ENCODE results near the gene STAC2.

- TF ChIP-seq CHD4 (IDR thresholded peaks at IDR 0.05; ENCODE audit: borderline replicate concordance) = no peak
- TF ChIP-seq, protein P1, sequence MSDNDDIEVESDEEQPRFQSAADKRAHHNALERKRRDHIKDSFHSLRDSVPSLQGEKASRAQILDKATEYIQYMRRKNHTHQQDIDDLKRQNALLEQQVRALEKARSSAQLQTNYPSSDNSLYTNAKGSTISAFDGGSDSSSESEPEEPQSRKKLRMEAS (IDR thresholded peaks at IDR 0.05) = no peak
- TF ChIP-seq CTCF (IDR thresholded peaks at IDR 0.05) = no peak
- no peak for TF ChIP-seq USF2 (IDR thresholded peaks at IDR 0.05)
- no peak for TF ChIP-seq RCOR1 (IDR thresholded peaks at IDR 0.05; ENCODE audit: low read depth, low read length)
- TF ChIP-seq CBX2 (IDR thresholded peaks at IDR 0.05; ENCODE audit: borderline replicate concordance, low read depth) = no peak
- TF ChIP-seq MAFK (IDR thresholded peaks at IDR 0.05; ENCODE audit: partially characterized antibody) = no peak
- TF ChIP-seq POLR2AphosphoS2 (conservative IDR thresholded peaks at IDR 0.05; ENCODE audit: low read length) = no peak
- TF ChIP-seq EP300 (IDR thresholded peaks at IDR 0.05) = no peak
- TF ChIP-seq BCL3 (IDR thresholded peaks at IDR 0.05) = no peak
- TF ChIP-seq JUNB (IDR thresholded peaks at IDR 0.05) = no peak
These were observed 50.1 kb downstream of the STAC2 start for GRCh38 chr17:39175695-39176093.

Measured in A549 (cell line).